ENCODE data around the gene SLC25A21. TPM values are rescaled to one million over a fixed set of nuclear protein-coding genes. Genes with fewer than 3 reads are reported as not detected.

The SLC25A21 gene
- polyA plus RNA-seq, 2 of the 4 experiments (the other 2 are of a cell fraction): 0.68 to 1.4 TPM

DNA sequence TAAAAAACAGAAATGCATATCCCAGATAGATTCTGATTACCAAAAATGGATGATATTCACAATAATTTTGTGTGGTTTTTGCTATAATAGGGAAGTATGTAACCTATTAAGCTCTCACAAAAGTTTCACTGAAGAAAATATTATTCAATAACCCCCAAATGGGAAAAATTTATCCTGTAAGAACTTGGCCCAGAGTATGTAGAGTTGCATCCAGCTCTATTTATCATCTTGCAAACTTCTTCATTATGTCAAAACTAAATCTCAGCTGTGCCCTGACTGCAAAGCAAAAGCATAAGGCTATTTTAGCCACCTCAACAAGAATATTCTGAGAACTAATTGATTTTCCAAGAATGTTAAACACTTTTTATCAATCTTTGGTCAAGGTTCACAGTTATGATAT, 311.6 kb downstream of the SLC25A21 start:
- H3K4me2 ChIP-seq: no peak overlapping the region
- ChIA-PET POLR2A (no interaction called here), CTCF (no interaction called here)
- no peaks in the 10 kb centered on the region for H3K4me1 ChIP-seq
- no peak for ATAC-seq
- no peak for FAIRE-seq
- no peak overlapping the region for H3K27ac ChIP-seq
- TF ChIP-seq CBX2 (IDR thresholded peaks at IDR 0.05; ENCODE audit: borderline replicate concordance, low read depth): no peak
- no peak for TF ChIP-seq EHMT2 (IDR thresholded peaks at IDR 0.05; ENCODE audit: low read depth)
- TF ChIP-seq, protein P1, sequence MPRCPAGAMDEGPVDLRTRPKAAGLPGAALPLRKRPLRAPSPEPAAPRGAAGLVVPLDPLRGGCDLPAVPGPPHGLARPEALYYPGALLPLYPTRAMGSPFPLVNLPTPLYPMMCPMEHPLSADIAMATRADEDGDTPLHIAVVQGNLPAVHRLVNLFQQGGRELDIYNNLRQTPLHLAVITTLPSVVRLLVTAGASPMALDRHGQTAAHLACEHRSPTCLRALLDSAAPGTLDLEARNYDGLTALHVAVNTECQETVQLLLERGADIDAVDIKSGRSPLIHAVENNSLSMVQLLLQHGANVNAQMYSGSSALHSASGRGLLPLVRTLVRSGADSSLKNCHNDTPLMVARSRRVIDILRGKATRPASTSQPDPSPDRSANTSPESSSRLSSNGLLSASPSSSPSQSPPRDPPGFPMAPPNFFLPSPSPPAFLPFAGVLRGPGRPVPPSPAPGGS (IDR thresholded peaks at IDR 0.05): no peak
- no peak for TF ChIP-seq TFCP2L1 (CRISPR knock-in tag; IDR thresholded peaks at IDR 0.05)
- no peak for TF ChIP-seq GATA3 (IDR thresholded peaks at IDR 0.05; ENCODE audit: borderline replicate concordance)
- TF ChIP-seq ZFP36 (IDR thresholded peaks at IDR 0.05; ENCODE audit: borderline replicate concordance, partially characterized antibody): no peak
- no peak for TF ChIP-seq JUN (IDR thresholded peaks at IDR 0.05)
- TF ChIP-seq ZSCAN20 (CRISPR knock-in tag; IDR thresholded peaks at IDR 0.05): no peak
- no peak for TF ChIP-seq CHD2 (IDR thresholded peaks at IDR 0.05; ENCODE audit: low read length, partially characterized antibody)
- no peak for TF ChIP-seq FOSB (CRISPR knock-in tag; IDR thresholded peaks at IDR 0.05)
- no peak for TF ChIP-seq CHD4 (IDR thresholded peaks at IDR 0.05; ENCODE audit: borderline replicate concordance)
- no peak for TF ChIP-seq HOXB5 (CRISPR knock-in tag; IDR thresholded peaks at IDR 0.05)
- no peak for TF ChIP-seq PHF8 (IDR thresholded peaks at IDR 0.05; ENCODE audit: borderline replicate concordance, low read depth)
- TF ChIP-seq HEYL (CRISPR knock-in tag; IDR thresholded peaks at IDR 0.05): no peak
- TF ChIP-seq, protein P2, sequence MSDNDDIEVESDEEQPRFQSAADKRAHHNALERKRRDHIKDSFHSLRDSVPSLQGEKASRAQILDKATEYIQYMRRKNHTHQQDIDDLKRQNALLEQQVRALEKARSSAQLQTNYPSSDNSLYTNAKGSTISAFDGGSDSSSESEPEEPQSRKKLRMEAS (IDR thresholded peaks at IDR 0.05): no peak
- TF ChIP-seq BHLHE40 (IDR thresholded peaks at IDR 0.05; ENCODE audit: low read depth, low read length): no peak
- TF ChIP-seq MAZ (IDR thresholded peaks at IDR 0.05; ENCODE audit: borderline replicate concordance, low read depth, low read length): no peak
- no peak for DNase-seq (ENCODE audit: low read depth in 1 of 2, low spot score in 1 of 2)
- H3K9me3 ChIP-seq: no peaks in the 10 kb centered on the region
- H3K4me3 ChIP-seq: no peak overlapping the region

DNA sequence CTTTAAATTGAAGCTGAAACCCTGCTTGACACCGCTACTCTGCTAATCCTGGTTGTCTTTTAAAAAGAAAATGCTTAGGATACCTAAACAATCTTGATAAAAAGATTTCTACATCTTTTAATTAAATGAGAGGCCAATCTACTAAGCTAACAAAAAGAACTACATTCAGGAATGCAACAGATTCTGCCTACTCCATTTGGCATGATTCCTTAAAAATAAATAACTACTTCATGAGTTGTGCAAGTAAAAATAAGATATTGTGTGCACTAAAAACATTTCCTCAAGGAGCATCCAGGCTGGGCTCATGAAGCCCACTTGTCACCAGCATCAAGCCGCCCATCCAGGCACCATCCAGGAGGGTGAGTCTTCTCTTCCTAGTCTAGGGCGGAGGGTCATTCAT, 313.3 kb downstream of the SLC25A21 start:
- Histone ChIP-seq H3K9me3 (no peaks in the 10 kb centered on the region), H3K4me1 (no peaks in the 10 kb centered on the region), H3K27ac (no peak overlapping the region), H3K4me2 (no peak overlapping the region), H3K4me3 (no peak overlapping the region)
- TF ChIP-seq, protein P3, sequence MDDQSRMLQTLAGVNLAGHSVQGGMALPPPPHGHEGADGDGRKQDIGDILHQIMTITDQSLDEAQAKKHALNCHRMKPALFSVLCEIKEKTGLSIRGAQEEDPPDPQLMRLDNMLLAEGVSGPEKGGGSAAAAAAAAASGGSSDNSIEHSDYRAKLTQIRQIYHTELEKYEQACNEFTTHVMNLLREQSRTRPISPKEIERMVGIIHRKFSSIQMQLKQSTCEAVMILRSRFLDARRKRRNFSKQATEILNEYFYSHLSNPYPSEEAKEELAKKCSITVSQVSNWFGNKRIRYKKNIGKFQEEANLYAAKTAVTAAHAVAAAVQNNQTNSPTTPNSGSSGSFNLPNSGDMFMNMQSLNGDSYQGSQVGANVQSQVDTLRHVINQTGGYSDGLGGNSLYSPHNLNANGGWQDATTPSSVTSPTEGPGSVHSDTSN (IDR thresholded peaks at IDR 0.05): no peak
- TF ChIP-seq, protein P4, sequence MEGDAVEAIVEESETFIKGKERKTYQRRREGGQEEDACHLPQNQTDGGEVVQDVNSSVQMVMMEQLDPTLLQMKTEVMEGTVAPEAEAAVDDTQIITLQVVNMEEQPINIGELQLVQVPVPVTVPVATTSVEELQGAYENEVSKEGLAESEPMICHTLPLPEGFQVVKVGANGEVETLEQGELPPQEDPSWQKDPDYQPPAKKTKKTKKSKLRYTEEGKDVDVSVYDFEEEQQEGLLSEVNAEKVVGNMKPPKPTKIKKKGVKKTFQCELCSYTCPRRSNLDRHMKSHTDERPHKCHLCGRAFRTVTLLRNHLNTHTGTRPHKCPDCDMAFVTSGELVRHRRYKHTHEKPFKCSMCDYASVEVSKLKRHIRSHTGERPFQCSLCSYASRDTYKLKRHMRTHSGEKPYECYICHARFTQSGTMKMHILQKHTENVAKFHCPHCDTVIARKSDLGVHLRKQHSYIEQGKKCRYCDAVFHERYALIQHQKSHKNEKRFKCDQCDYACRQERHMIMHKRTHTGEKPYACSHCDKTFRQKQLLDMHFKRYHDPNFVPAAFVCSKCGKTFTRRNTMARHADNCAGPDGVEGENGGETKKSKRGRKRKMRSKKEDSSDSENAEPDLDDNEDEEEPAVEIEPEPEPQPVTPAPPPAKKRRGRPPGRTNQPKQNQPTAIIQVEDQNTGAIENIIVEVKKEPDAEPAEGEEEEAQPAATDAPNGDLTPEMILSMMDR (IDR thresholded peaks at IDR 0.05): no peak
- TF ChIP-seq RFX5 (IDR thresholded peaks at IDR 0.05) (no peak), FOSB (CRISPR knock-in tag; IDR thresholded peaks at IDR 0.05) (no peak), CHD4 (IDR thresholded peaks at IDR 0.05; ENCODE audit: borderline replicate concordance) (no peak), EHF (CRISPR knock-in tag; IDR thresholded peaks at IDR 0.05) (no peak), JUNB (IDR thresholded peaks at IDR 0.05) (no peak), KDM5A (IDR thresholded peaks at IDR 0.05) (no peak), RCOR1 (IDR thresholded peaks at IDR 0.05; ENCODE audit: low read depth, low read length) (no peak), JUN (IDR thresholded peaks at IDR 0.05) (no peak), TFCP2L1 (CRISPR knock-in tag; IDR thresholded peaks at IDR 0.05) (no peak), EHMT2 (IDR thresholded peaks at IDR 0.05; ENCODE audit: low read depth) (no peak), MAFK (IDR thresholded peaks at IDR 0.05; ENCODE audit: partially characterized antibody) (no peak)
- ATAC-seq (no peak), DNase-seq (ENCODE audit: low read depth in 1 of 2, low spot score in 1 of 2) (no peak), FAIRE-seq (no peak)
- CTCF ChIA-PET: no interaction called here
- 77% methylated on average over 3 of the region's 3 CpGs for WGBS (ENCODE audit: missing lambda C conversion rate)
- POLR2A ChIA-PET: no interaction called here
